ENCODE results near the gene DDX5. TPM values are rescaled to one million over a fixed set of nuclear protein-coding genes. Genes with fewer than 3 reads are reported as not detected.

DDX5 gene
- total RNA-seq, 1 experiment from 2014 or later, result 869 TPM

- H2BK12ac ChIP-seq (ENCODE audit: insufficient read length, low read depth, low read length), result no peak overlapping the region
- no peak overlapping the region for H3K23ac ChIP-seq (ENCODE audit: insufficient read length, low read depth, low read length)
- no peaks in the 10 kb centered on the region for H3K23me2 ChIP-seq (ENCODE audit: insufficient read length, low read depth, low read length, poor library complexity, severe bottlenecking)
- no peaks in the 10 kb centered on the region for H3K27me3 Mint-ChIP-seq (ENCODE audit: low read depth)
- H2BK15ac ChIP-seq (ENCODE audit: low read depth, low read length), result no peak overlapping the region
- no peak overlapping the region for H3T11ph ChIP-seq (ENCODE audit: low read length)
- H3K14ac ChIP-seq (ENCODE audit: insufficient read depth, low read length), result no peak overlapping the region
- no CpG with 5 or more reads among the region's 10 CpGs for WGBS (ENCODE audit: extremely low coverage, insufficient read length, low lambda C conversion rate)
- no peaks in the 10 kb centered on the region for H4K20me1 ChIP-seq (ENCODE audit: control insufficient read depth, insufficient read depth, insufficient read length)
- H3K4me2 ChIP-seq (ENCODE audit: insufficient read depth, insufficient read length, low read length), result no peak overlapping the region
- H3K27ac Mint-ChIP-seq, result peak overlapping the region in 2 of 3 experiments; percentile 39 to 84; a peak in 2 of 7 replicates
- no peaks in the 10 kb centered on the region for H3K9me3 Mint-ChIP-seq
- no peak overlapping the region for H4K91ac ChIP-seq (ENCODE audit: insufficient read length, low read depth, low read length)
- H3K27me3 ChIP-seq (ENCODE audit: insufficient read depth, low read length), result no peaks in the 10 kb centered on the region
- H2BK120ac ChIP-seq (ENCODE audit: low read depth, low read length, poor library complexity, severe bottlenecking), result no peak overlapping the region
- H3K9me3 ChIP-seq (ENCODE audit: control insufficient read depth, low read depth, low read length), result no peaks in the 10 kb centered on the region
- no peak overlapping the region for H4K5ac ChIP-seq (ENCODE audit: insufficient read length, low read depth, low read length)
- H3K79me1 ChIP-seq (ENCODE audit: insufficient read depth, low read depth, low read length, poor library complexity, severe bottlenecking), result no peaks in the 10 kb centered on the region
- no peak overlapping the region for H3K18ac ChIP-seq (ENCODE audit: insufficient read length, low read depth, low read length)
- no peak overlapping the region for H3K56ac ChIP-seq (ENCODE audit: insufficient read length, low read depth, low read length)
- H3K36me3 Mint-ChIP-seq (ENCODE audit: insufficient read depth in 1 of 3, low read depth in 3 of 3), result peaks cover 0 to 33% (median 14%) of the 10 kb centered on the region in 3 experiments; a peak in 4 of 7 replicates
- H3K79me2 ChIP-seq (ENCODE audit: insufficient read depth, low read length), result no peaks in the 10 kb centered on the region
- H2AFZ ChIP-seq (ENCODE audit: low read length), result no peak overlapping the region
- no peak overlapping the region; a peak in 1 of 5 replicates for H3K4me3 Mint-ChIP-seq
- no peak overlapping the region for H2AK5ac ChIP-seq (ENCODE audit: insufficient read length, low read length)
- H2BK5ac ChIP-seq (ENCODE audit: insufficient read length, low read length), result no peak overlapping the region
- peaks cover 9 to 16% of the 10 kb centered on the region in 2 experiments for H3K4me1 Mint-ChIP-seq
- no peak overlapping the region for H3K9ac ChIP-seq (ENCODE audit: extremely low read depth, insufficient read length, low read length)
- TF ChIP-seq CTCF (conservative IDR thresholded peaks at IDR 0.05), result no peak; the same call in 2 of the 3 replicates
- H3K4me1 ChIP-seq (ENCODE audit: insufficient read depth, low read length), result no peaks in the 10 kb centered on the region
- no peak overlapping the region for H3K27ac ChIP-seq (ENCODE audit: insufficient read length, low read depth, low read length)
- no peak overlapping the region for H4K8ac ChIP-seq (replicated peaks; ENCODE audit: insufficient read length, low read depth, low read length)
- H3K4ac ChIP-seq (ENCODE audit: low read depth, low read length), result no peak overlapping the region
- H2BK20ac ChIP-seq (ENCODE audit: low read depth, low read length, poor library complexity, severe bottlenecking), result no peak overlapping the region
- DNase-seq, result peak; percentile 61
These were observed 41.2 kb upstream of the DDX5 start for GRCh38 chr17:64547319-64547718.
